Endometrium (tissue), 2 donors: ENCODE measurements around the gene BTG2.

Experiments used
- FAIRE-seq: peaks from 2 replicates; lab custom pipeline; 2012; peaks lifted over from hg19 to GRCh38; lab: Jason Lieb, UNC
- donor health status: control.
- donor health status: control.

The BTG2 gene

GRCh38 chr1:203317429-203318228 is 12.3 kb downstream of the BTG2 start:
- FAIRE-seq: no peak

DNA sequence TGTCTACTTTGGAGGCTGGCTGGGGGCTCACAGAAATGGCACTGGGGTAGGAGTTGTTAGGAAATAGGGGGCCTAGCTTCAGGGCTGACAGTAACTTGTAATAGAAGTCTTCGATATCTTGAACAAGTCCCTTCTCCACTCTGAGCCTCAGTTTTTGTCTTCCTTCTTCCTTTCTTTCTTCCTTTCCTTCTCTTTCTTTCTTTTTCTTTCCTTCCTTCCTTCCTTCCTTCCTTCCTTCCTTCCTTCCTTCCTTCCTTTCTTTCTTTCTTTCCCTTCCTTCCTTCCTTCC is 12.9 kb downstream of the BTG2 start:
- FAIRE-seq: no peak

- no peak for FAIRE-seq
Measured at GRCh38 chr1:203320591-203321272, 15.4 kb downstream of the BTG2 start.

GRCh38 chr1:203321273-203322052 is 16.1 kb downstream of the BTG2 start:
- no peak for FAIRE-seq

- FAIRE-seq: no peak
Measured at GRCh38 chr1:203322500-203323179, 17.3 kb downstream of the BTG2 start.

DNA sequence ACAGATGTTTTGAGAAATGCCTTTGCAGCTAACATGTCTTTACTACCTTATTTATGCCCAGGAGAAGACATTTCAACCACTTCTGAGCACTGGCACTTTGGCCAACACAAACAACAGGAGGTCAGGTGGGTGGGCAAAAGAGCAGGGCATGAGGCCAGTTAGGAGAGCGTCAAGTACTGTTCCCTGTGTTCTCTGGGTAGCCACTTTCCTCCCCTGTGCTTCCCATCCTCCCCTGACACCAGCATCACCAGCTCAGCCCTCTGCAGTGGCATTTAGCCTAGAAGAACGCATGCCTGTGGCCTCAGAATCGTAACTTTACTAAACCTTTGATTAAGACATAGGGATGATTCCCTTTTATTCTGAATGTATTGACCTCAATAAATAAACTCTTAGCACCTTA is 18.3 kb downstream of the BTG2 start:
- FAIRE-seq: no peak

DNA sequence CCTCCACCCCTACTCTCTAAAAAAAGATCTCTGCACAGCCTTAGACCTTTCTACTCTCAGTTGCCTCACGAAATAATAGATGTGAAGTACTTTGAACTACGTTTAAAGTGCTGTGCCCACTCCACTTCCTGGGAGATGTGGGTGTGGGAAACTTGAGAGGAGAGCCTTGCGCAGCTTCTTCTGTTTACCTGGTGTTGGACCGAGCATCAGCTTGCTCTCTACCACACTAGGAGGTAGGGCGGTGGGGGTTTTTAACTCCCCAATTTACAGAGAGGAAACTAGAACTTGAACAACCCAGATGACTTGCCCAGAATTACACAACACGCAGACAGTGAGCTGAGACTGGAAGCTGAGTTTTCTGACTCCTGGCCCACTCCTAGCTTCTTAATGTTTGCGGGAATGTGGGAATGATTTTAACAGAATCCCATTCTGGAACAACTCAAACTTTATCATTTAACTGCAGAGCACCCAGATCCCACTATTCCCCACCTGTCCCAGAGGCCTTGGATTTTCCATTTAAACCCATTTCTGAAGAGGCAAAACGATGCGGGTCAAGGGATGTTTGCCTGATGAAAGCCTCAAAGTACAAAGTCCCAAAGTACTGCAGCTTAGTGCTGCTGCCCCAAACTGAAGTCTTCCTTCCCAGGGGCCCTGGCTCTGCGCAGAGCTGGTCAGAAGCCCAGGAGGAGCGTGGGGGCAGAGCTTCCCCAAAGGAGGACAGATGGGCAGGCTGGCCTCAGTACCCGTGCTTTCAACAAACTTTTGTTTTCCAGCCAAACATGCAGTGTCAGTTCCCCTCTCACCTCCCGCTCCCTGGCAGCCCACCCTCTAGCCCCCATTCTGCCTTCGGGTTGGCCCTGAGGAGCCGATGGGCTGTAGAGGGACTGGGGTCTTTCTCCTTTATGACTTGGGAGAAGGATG is 19.0 kb downstream of the BTG2 start:
- FAIRE-seq: no peak

DNA sequence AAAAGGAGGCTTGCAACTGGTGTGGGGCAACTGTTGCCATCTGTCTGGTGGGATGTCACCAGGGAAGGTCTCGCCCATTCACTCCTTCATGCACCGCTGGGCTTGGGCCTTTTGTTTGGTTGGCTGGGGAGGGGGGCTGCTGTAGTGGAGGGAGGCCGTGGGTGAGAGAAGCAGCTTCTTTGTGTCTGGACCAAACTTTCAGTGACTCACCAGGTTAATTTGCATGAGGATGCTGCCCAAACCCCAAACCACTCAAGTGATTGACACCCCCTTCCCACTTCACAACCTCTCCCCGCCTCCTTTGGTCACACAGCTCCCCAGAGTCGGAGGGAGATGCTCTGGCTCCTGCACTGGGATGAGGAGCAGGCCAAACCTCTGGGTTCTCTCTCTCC is 19.7 kb downstream of the BTG2 start:
- no peak for FAIRE-seq

DNA sequence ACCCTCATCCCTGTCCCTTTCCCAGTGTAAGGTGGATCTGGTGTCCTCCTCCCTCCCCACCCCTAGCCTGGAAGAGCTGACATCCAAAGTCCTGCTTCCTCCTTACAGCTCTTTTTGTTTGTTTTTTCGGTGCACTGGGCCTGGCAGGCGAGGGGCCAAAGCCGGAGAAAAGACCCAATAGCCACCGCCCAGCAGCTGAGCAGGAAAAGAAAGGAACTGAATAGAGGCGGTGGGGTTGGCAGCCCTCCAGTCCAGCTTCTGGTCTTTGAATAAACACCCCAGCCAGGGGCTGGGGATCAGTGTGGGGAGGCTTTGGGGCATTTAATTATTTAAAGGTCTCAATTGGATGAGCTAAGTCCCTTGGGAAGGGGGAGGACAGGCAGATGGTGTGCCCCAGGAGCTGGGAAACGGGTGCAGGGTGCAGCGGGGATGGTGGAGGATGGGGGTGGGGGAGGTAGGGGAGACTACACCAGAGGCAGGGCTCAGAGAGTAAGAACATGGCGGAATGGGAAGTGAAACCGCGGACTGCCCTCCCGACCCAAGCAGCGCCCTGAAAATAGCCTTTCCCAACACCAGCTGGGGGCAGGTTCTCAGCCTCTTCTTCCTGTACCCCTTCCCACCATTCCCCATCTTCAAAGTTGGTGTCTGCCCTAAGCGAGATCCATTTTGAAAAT is 20.2 kb downstream of the BTG2 start:
- no peak for FAIRE-seq

DNA sequence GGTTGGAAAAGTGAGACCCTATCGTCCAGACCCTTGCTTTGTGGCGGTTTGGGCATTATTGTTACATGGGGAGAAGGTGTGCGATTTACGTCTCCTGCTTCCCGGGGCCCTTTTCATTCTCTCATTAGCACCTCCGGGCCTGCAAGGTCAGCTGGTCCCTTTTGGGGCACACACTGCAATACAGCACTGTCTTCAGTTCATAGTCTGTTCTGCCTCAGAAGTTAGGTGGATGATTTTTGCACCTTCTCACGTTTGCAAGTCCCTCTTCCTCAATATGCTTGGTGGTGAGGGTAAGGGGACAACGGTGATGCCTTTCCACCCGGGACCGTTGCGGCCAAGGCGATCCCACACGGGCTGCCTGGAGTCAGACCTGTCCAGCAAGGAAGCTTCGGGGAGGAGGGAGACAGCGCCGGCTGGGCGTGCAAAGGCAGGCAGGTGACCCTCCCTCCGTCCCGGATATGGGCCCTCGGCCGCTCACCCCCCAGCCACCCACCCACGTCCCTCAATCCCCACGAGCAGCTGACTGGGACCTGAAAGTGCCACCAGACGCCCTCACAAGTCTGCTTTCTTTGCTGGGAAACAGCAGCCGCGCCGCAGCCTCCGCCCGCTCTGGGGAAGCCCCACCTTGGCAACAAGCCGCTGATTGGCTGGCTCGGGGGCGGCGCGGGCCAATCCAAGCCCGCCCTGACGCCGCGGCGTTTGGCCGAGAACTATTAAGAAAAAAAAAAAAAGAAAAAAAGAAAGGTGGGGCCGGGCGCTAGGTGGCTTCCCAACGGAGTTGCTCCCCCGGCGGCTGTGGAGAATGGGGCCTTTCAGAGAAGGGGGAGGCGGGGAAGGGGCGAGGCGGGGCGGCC is 21.7 kb downstream of the BTG2 start:
- FAIRE-seq: peak; percentile 77

GRCh38 chr1:203327684-203328457 is 22.6 kb downstream of the BTG2 start:
- FAIRE-seq: no peak

- FAIRE-seq: no peak
Measured at GRCh38 chr1:203328714-203329122, 23.4 kb downstream of the BTG2 start.

DNA sequence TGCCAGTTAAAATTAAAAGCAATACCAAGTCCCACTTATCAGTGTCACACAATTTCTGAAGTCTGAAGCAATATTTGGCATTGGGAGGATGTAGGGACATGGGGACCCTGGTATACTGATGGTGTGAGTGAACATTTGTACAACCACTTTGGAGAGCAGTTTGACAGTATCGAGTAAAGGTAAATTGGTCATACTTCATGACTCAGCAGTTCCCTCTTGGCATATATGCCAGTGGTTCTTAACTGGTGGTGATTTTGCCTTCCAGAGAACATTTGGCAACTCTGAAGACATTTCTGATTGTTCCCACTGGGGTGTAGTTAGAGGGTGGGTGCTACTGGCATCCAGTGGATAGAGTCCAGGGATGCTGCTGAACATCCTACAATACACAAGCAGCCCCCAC is 25.9 kb downstream of the BTG2 start:
- no peak for FAIRE-seq

DNA sequence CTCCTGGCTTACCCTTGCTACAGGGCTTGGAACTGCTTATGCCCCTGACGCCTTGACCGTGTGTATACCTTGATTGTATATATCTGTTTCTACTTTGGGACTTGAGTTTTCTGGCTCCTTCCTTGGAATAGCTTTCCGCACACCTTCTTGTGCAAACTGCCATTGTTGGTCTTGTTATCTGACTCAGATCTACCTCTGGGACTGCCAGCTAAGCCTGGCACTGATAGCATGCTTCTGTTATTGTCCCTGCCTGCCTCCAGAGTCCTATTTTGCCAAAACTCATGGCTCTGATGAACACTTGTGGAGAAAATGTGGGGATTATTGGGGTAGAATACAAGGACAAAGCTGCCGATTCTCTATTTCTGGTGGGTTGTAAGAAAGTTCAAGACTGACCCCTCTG is 30.2 kb downstream of the BTG2 start:
- FAIRE-seq: no peak

DNA sequence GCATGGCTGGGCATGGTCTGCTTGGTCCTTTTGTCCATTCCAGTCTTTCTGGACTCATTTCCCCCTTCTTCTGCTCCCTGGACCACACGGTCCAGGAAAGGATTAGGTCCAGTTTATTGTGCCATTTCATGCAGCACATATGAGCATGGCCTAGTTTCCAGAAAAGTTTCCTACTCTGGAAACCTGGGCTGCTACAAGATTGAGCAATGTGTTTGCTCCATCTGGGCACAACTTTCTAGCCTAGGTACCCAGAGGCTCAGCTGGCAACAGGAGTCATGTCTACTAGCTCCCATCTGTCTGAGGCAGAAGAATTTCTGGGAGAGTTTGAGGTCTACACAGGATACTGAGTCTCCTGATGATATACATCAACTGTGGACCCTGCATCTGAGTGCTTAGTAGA is 30.8 kb downstream of the BTG2 start:
- FAIRE-seq: no peak

DNA sequence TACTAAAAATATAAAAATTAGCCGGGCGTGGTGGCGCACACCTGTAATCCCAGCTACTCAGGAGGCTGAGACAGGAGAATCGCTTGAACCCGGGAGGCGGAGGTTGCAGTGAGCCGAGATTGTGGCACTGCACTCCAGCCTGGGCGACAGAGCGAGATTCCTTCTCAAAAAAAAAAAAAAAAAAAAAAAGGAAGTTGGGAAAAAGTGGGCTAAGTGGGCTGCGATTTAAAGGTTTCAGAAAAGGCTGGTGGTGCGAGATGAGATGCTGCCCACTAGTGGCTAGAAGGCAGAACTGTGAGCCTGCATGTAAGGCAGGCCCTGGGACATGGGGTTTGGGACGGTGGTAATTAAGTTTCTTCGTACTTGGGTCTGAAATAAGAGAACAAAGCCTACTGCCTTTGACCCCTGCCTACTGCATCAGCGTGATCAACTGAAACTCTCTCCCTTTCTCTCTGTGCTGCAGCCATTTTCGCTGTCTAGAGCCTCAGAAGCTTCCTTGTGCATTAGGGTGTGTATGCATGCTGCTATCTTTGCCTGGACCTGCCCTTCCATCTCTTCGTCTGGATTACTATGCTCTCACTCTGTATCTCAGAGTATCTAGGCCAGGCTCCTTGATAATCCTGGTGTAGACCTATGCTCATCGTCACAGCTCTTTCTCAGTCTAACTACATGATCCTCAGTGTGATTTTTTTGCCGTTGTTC is 33.2 kb downstream of the BTG2 start:
- no peak for FAIRE-seq

- no peak for FAIRE-seq
Measured at GRCh38 chr1:203340112-203340790, 34.9 kb downstream of the BTG2 start.
